HG02973 (cell line): Measurements from ENCODE around the gene FDX1.

Experiments
- ATAC-seq: cut with Tn5 transposase; IDR thresholded peaks from one replicate; pipeline ENCODE4 v1.9.1; 2021; ENCODE audit warnings: moderate library complexity; ENCODE audit not compliant: unreplicated experiment

Gene FDX1

DNA sequence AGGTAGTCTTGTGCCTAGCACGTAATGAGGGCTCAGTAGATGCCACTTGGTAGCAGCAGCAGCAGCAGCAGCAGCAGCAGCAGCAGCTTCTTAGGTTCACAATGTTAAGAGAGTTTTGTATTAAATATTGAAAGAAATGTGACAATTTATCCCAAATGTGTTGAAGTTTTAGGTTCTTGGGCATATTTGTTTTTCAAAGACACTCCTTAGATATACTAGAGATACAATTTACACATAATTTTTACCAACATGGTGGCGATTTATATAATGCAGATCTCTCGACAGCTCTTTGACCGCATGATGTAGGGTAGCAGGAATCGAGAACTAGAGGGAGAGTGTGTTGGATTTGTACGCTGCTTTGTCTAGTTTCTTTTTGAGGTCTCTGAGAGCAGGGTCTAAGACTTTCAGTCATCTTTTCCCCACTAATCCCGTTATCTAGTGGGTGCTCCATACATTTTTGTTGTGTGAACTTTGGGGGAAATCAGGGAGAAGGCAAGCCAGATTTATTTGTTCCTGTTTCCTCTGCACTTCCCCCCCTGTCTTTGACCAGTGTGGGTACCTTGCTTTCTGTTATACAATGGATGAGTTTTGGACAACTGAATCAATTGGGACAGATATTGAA is 1.4 kb downstream of the FDX1 start:
- ATAC-seq = no peak

DNA sequence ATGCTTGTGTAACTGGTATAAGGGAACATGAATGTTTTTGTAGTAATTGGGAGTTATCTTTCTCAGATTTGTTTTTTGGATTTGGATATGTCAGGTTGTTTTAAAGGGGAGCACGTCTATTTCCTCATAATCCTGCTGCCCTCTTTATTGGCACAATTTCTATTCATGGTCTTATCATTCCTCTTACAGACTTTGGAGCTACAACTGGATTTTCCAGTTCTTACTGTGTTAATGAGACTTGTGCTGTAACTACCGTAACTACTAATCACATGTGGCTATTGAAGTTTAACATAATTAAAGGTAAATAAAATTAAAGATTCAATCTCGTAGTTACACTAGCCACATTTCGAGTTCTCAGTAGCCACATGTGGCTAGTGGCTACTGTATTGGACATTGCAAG is 1.9 kb downstream of the FDX1 start:
- ATAC-seq = no peak

DNA sequence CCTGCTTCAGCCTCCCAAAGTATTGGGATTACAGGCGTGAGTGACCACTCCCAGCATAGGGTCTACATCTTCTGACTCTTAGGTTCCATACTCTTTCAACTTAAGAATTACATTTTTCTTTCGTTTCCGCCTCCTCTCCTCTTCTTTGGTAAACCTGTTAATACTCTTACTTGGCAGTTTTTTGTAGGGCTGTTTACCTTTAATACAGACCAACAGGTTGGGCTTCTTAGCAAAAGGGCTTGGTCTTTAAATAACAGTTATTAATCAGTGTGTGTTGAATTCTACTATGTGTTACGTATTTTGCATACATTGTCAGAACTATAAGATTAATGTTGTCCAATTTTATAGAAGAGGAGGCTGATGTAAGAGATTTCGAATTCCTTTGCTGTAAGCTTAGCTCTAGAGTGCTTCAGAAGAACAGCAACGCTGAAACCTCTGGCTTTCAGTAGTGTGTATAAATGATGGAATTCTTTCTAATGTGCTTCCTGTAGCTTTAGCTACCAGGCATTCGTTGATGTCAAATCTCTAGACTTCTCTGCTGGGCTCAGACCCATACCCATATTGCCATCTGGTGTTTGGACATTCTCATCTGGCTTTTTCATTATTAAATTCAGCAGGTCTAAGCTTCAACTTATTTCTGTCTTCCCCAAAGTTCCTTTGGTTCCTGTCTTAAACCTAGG is 3.1 kb downstream of the FDX1 start:
- no peak for ATAC-seq

DNA sequence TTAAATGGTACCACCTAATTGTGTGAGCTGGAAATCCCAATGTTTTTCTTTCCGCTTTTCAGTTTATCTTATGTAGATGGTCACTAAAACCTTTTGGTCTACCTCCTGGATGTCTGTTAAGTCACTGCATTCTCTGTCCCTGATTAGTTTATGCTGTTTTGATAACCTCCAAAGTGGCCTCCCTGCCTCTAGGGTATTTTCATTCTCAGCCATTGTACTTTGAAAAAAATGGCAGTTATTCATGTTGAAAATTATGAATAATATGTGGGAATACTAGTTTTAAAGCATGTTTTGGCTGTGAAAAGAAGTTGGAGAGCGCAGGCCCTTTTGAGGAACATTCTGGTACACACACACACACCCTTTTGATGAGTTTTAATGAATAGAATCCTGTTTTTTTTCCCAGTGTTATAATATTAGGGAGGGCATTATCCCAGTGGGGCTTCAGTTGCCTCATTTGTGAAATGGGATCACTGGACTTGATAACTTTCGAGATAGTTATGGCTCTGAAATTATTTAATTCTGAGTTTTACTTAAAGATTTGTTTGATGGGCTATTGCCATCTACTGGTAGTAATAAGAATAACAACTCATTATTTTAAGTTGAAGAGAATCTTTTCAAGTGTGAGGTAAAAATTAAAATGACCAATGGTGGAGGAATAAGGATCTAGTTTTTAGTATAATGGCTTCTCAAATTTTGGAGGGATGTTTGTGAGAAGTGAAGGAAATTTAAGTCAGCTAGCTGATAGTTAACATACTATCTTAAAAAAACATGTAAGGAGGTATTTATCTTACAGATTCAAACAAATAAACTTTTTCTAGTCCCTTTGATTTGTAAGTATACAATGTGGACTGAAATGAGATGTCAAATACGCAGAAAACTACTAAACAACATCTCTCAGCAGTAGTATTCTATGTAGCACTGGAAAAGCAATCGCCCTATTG is 3.9 kb downstream of the FDX1 start:
- ATAC-seq = no peak

DNA sequence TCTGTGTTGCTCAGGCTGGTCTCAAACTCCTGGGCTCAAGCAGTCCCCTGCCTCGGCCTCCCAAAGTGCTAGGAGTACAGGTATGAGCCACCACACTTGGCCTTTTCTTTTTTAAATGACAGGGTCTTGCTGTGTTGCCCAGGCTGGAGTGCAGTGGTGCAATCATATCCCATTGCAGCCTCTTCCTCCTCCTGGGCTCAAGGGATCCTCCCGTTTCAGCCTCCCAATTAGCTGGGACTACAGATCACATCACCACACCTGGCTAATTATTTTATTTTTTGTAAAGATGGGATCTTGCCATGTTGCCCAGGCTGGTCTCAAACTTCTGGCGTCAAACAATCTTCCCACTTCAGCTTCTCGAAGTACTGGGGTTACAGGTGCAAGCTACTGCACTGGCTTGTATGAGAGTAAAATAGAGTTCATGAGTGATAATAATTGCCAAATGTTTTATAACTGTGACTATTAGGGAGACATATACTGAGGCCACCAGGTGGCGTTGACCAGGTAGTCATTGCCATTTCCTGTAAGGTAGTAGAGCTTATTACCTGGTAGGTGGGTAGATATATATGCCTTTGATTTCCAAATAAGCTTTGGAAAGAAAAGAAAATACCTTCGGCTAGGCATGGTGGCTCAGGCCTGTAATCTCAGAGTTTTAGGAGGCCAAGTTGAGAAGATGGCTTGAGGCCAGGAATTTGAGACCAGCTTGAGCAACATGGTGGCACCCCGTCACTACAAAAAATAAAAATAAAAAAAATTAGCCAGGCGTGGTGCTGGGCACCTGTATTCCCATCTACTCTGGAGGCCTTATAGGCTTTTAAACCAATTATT is 5.4 kb downstream of the FDX1 start:
- no peak for ATAC-seq

DNA sequence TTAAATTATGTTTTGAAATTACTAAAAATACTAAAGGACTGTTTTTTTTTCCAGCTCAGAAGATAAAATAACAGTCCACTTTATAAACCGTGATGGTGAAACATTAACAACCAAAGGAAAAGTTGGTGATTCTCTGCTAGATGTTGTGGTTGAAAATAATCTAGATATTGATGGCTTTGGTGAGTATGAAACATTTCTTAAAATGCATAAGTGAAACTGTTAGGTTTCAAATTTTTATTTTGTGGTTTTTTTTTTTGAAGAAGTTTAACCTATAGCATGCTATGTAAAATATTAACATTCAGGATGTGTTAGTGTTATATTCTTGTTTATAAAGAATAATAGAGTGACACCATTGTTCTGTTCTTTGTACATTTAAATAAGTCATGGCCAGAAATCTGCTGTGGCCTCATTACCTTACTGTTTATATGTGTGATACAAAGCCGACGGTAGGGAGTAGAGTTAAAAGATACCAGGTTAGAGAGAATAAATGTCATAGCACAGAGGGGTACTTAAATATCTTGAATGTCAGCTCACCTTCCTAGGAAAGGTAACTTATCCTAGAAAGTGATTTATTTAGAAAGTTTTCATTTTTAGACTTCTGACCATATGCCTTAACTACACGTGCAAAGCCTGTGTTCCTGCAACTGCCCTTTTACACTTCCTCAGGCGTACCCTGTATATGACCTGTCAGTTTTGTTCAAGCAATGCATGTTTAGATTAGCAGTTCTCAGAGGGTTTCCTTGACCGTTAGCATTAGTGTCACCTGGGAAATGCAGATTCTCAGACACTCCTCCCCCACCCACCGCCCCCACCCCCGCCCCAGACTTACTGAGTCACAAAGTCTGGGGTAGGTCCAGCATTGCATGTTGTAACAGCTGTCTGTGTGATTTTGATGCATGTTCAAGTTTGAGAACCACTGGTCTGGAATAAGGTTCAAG is 6.3 kb downstream of the FDX1 start:
- peak; percentile 36 for ATAC-seq

DNA sequence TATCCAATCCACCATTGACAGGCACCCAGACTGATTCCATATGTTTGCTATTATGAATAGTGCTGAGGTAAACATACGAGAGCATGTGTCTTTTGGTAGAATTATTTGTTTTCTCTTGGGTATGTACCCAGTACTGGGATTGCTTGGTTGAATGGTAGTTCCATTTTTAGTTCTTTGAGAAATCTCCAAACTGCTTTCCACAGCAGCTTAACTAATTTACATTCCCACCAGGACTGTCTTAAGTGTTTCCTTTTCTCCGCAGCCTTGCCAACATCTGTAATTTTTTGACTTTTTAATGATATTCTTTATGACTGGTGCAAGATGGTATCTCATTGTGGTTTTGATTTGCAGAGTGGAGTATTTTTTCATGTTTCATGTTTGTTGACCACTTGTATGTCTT is 8.3 kb downstream of the FDX1 start:
- no peak for ATAC-seq

DNA sequence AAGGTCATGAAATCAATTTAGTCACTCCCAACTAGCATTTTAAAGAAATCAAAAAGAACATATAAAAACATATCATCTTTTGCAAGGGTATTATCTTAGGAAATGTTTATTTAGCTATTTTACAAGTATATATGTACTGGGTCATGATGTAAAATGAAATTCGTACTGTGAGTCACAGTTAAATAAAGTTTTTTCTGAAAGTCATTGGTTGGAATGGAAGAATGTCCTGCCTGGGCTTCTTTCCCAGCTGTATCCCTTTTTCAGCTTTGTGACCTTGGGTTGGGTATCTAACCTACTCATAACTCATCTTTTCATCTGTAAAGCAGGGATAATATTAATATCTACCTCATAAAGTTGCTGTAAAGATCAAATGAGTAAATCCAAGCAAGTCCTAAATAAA is 15.7 kb downstream of the FDX1 start:
- no peak for ATAC-seq

DNA sequence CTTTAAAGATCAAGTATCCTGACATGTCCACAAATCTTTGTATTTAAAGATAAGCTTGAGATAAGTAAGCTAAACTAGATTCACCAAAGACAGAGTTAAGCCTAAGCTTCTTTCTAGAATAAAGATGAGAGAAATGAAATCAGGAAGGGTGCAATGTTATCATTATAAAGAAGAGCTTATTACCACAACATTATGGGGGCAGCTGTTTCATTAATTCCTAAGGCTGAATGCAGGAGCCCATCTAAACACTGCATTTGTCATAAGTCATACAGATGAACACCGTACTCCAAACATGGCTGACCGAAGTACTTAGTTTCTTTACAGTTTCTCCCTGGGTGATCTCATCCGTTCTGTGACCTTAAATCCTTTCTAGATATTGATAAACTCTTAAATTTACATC is 16.3 kb downstream of the FDX1 start:
- no peak for ATAC-seq

DNA sequence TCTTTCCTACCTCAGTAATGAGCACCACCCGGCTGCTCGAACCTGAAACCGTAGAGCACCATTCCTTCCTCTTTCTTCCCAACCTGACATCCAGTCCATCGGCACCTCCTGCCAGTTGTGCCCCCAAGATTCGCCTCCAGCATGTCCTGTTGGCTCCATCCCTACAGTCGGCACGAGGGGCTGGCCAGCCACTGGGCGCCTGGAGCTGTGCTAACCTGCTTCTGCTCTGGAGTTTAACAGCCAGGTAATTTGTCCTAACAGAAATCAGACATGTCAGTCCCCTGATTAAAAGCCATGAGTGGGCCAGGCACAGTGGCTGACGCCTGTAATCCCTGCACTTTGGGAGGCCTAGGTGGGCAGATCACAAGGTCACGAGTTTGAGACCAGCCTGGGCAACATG is 16.8 kb downstream of the FDX1 start:
- no peak for ATAC-seq

DNA sequence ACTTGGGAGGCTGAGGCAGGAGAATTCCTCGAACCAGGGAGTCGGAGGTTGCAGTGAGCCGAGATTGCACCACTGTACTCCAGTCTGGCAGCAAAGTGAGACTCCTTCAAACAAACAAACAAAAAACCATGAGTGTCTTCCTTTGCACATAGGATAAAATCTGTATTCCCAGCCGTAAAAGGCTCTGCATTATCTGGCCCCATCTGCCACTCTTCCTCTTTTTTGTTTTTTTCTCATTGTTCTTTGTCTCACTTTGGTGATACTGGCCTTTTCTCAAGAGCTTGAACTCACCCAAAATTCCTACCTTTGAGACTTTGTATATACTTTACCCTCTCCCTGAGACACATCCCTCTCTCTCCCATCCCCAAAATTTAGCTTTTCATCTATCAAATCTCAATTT is 17.6 kb downstream of the FDX1 start:
- ATAC-seq = no peak

DNA sequence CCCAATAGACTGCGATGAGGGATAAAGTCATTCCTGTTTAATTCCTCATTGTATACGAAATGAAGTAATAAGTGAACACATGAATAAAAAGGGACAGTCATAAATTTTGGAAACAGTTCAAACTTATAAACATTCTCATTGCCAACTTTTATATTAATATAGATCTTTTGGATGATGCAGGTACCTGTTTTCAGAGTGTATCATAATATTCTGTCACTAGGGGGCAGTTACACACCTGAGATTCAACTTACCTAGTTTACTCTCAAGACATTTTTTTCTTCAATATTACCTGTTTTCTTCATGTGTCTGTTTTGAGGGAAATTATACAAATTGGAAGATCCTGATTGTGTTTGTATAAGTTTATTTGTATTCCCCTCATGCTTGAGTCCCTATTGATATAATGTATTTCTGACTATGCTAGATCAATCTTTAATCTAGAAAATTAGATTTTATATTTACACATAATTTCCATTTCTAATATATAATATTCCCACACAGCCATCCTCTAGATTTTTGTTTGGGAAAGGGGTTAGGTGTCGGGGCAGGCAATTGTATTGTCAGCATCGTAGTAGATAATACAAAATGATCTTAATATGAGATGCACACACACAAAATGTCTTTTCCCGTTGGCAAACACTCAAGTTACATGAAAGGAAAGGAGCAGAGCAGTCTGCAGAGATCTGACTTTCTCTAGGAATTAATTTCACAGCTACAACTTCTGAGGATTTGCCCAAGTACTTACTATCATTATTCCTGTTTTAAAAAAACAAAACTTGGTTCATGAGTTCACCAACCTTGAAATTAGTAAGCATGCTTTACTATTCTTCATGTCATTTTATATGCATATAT is 18.4 kb downstream of the FDX1 start:
- no peak for ATAC-seq

DNA sequence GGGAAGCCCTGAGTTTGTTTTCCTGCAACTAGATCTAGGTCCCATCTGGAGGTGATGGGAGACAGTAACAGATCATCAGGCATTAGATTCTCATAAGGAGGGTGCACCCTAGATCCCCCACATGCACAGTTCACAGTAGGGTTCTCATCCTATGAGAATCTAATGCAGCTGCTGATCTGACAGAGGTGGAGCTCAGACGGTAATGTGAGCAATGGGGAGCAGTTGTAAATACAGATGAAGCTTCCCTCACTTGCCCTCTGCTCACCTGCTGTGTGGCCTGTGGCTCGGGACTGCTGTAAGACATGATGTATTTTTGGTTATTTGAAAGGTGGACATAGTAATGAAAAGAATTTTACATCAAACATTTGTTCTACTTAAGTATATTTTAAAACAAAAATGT is 20.5 kb downstream of the FDX1 start:
- ATAC-seq = no peak

DNA sequence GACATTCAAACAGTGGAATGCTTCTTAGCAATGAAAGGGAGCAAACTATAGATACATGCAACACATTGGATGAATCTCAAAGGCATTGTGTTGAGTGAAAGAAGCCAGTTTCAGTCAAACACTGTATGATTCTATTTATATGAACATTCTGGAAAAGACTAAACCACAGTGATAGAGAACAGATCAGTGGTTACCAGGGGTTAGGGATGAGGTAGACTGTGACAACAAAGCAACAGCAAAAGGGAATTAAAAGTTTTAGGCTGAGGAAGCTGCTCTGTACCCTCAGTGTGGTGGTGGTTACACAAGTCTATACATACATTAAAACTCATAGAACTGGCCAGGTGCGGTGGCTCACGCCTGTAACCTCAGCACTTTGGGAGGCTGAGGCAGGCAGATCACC is 23.0 kb downstream of the FDX1 start:
- no peak for ATAC-seq

DNA sequence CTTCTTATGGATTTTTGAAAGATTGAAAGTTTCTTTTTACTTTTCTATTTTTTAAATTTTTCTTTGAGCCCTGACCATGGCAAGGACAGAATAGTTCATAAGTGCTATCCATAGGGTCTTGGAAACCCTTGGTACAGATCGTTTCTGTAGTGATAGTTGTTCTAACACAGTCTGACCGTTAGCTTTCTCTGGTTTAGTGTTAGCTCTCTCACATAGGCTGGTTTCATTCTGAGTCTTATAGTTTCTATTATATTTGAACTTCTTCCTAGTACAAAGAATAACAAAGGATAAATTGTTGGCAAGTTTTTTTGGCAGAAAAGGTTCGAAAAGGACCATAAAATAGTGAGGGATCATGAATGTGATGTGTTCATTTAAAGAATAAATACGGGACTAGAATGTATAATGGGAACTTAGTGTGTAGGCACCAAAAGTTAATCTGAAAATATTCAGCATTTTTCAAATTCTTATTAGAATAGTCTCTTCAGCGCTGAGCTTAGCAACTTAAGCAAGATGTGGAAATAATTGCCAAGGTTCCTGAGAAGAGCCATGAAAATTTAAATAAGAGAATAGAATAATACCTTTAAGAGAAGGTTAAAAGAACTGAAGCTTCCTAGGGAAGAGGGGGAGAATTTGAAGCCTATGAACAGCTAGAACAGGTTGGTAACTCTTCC is 24.1 kb downstream of the FDX1 start:
- ATAC-seq = peak; percentile 85

DNA sequence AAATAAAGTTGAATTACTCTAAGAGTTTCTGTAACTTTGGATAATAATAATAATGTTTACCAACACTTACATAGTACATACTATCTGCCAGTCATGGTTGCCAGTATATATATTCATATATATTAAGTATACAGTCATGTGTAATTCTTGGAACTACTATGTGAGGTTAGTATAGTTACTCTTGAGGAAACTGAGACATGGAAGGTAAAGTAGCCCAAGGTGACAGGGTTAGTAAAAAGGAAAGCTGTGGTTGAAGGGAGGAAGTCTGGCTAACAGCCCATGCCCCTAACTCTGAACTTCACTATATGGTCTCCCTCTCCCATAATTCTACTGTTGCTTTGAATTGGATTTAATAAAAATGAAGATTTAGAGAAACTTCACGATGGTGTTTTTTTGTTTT is 24.9 kb downstream of the FDX1 start:
- ATAC-seq = peak; percentile 43

DNA sequence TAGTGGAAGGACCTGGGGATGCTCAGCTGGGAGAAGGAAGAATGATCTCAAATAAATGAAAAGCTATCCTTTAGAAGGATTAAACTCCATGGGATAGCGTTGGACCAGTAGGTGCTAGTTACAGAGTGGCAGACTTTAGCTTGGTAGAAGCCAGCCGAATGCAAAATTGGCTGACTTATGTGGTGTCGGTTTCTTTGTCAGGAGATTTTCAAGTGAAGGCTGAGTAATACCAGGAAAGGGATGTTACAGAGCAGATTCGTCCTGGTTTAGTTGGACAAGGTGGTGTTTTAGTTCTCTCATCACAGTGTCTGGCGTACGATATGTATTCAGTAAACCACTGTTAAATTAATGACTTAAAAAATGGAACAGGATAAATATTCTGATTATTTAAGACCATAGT is 26.0 kb downstream of the FDX1 start:
- ATAC-seq = peak; percentile 50

DNA sequence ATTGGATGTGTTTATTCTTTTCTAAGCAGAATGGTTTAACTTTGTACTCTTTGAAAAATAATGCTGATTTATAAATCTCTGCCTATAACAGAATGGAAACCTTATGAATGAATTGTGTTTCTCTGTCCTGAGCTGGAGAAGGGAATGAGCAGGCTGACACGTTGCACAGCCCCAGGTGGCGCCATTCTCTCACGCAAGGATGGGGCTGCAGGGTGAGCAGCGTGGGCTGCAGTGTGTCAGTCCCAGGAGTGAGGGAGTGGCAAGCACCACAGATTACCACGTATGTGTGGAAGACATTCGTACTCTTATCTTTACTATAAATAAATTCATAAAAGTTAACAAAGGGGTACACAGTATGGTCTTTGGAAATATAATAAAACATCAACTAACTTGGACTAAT is 33.4 kb downstream of the FDX1 start:
- no peak for ATAC-seq

DNA sequence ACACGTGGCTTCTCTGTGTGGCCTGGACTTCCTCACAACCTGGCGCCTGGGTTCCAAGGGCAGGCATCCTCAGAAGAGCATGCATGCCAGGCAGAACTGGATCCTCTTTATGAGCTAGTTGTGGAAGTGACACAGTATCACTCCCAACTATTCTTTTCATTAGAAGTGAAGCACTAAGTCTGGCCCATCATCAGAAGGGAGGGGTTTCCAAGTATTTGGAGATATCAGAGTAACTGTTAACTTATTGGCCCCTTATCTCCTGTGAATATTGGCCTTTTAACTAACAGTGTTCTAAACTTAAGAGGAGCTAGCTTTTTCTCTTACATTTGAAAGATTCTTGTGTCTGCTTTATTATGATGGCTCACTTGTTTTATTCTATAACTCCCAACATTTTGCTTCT is 35.5 kb downstream of the FDX1 start:
- ATAC-seq = no peak
